Left lung (tissue), 10 donors: Measurements from ENCODE around the gene TRAPPC2L. TPM values are rescaled to one million over a fixed set of nuclear protein-coding genes. Genes with fewer than 3 reads are reported as not detected.

Experiments used
- ATAC-seq: fragments of 200-7000 bp; cut with Tn5 transposase; one replicate; pipeline ENCODE4 v1.9.1; 2020; ENCODE audit warnings: moderate library complexity
- DNase-seq, 4 donors: peaks; one replicate each; pipeline ENCODE4 v3.0.0-alpha.2; 2013 to 2020
- H3K27ac ChIP-seq, 2 donors: fragments of 200-600 bp; sonication (generic) in 1 of 2; one replicate each; pipeline versions ENCODE4 v1.5.0 to v1.8.0; 2020 to 2021
- H3K27me3 ChIP-seq, 2 donors: fragments of 200-600 bp; sonication (generic) in 1 of 2; one replicate each; pipeline versions ENCODE4 v1.5.0 to v1.8.0; 2020 to 2021
- H3K36me3 ChIP-seq, 2 donors: fragments of 200-600 bp; sonication (generic) in 1 of 2; one replicate each; pipeline versions ENCODE4 v1.5.0 to v1.8.0; 2020 to 2021
- H3K4me1 ChIP-seq, 2 donors: fragments of 200-600 bp; one replicate each; pipeline ENCODE4 v1.8.0; 2021
- H3K4me3 ChIP-seq, 2 donors: fragments of 200-600 bp; sonication (generic) in 1 of 2; one replicate each; pipeline versions ENCODE4 v1.5.0 to v1.8.0; 2020 to 2021; ENCODE audit warnings: mild to moderate bottlenecking in 1 of 2
- H3K9me3 ChIP-seq, 2 donors: fragments of 200-600 bp; sonication (generic) in 1 of 2; one replicate each; pipeline versions ENCODE4 v1.5.0 to v1.8.0; 2020 to 2021
- intact Hi-C, 2 donors: fragments of 100-400 bp; cut with DNase I; formaldehyde crosslinking; loops; one replicate each; pipeline versions ENCODE4 v1.11.2 to v1.14.2; 2022
- polyA plus RNA-seq, 6 donors: library from polyadenylated mRNA; unstranded; fragments of 120-200 nt; gene quantifications; one replicate each; pipeline ENCODE4 v1.2.1, GENCODE V29; 2013; ENCODE audit not compliant: insufficient read length in 6 of 6
- total RNA-seq, 2 donors: library from RNA; stranded (reverse); fragmentation: NEBNext Ultra II Directional; extraction: Animal tissue kit (Norgen Biotek cat#: 25700); gene quantifications; one replicate each; pipeline ENCODE4 v1.2.1, GENCODE V29; 2021
- TF ChIP-seq, protein P1 (sequence below), 2 donors: fragments of 200-600 bp; sonication (generic) in 1 of 2; IDR thresholded peaks; one replicate each; pipeline versions ENCODE4 v1.5.0 to v1.8.0; 2021; ENCODE audit warnings: antibody characterized with exemption in 2 of 2
- donor health status: DM: no; HTN: yes; CAD: no.
- donor health status: DM: no; HTN: no; CAD: no.

TRAPPC2L gene
- total and polyA plus RNA-seq, 8 donors = 47.3 to 74.4 (median 69.4) TPM

DNA sequence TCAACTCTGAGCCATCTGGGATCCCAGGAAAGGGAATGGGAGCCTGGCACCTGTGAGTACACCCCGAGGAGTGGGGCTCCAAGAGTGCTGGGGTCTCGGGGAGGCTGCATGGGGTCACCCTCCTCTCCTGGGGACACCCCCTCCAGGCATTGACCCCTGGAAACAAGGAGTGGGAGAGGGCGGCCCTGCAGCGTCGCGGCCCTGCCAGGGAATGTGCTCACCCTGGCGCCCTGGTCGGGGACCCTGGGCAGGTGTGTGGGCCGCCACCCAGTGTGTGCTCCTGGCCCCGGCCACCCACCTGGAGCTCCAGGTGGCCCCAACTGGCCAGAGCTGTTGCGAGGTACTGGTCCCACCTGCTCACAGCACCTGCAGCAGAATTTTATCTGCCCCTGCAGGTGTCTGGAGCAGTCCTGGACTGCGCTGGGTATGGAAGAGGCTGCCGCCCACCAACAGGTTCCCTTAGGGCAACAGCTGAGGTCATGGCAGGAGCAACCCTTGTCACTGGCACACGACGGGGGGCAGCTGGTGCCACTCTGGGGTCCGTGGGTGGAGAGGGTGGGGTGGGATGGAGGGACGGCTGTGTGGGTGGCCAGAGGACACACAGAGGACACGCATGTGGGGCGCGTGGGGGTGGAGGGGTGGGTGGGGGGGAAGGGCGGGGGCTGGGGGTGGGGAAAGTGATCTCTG, 14.9 kb downstream of the TRAPPC2L start:
- H3K4me1 ChIP-seq = peaks cover 0 to 12% of the 10 kb centered on the region in 2 donors
- H3K27ac ChIP-seq = no peak overlapping the region
- no peak overlapping the region for H3K4me3 ChIP-seq
- DNase-seq (no peak), ATAC-seq (no peak)
- TF ChIP-seq, protein P1, sequence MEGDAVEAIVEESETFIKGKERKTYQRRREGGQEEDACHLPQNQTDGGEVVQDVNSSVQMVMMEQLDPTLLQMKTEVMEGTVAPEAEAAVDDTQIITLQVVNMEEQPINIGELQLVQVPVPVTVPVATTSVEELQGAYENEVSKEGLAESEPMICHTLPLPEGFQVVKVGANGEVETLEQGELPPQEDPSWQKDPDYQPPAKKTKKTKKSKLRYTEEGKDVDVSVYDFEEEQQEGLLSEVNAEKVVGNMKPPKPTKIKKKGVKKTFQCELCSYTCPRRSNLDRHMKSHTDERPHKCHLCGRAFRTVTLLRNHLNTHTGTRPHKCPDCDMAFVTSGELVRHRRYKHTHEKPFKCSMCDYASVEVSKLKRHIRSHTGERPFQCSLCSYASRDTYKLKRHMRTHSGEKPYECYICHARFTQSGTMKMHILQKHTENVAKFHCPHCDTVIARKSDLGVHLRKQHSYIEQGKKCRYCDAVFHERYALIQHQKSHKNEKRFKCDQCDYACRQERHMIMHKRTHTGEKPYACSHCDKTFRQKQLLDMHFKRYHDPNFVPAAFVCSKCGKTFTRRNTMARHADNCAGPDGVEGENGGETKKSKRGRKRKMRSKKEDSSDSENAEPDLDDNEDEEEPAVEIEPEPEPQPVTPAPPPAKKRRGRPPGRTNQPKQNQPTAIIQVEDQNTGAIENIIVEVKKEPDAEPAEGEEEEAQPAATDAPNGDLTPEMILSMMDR (IDR thresholded peaks at IDR 0.05) = no peak
- peaks cover 0 to 6% of the 10 kb centered on the region in 2 donors for H3K36me3 ChIP-seq
- no peaks in the 10 kb centered on the region for H3K9me3 ChIP-seq
- peaks cover 0 to 63% of the 10 kb centered on the region in 2 donors for H3K27me3 ChIP-seq
- intact Hi-C loops = no loop called here

DNA sequence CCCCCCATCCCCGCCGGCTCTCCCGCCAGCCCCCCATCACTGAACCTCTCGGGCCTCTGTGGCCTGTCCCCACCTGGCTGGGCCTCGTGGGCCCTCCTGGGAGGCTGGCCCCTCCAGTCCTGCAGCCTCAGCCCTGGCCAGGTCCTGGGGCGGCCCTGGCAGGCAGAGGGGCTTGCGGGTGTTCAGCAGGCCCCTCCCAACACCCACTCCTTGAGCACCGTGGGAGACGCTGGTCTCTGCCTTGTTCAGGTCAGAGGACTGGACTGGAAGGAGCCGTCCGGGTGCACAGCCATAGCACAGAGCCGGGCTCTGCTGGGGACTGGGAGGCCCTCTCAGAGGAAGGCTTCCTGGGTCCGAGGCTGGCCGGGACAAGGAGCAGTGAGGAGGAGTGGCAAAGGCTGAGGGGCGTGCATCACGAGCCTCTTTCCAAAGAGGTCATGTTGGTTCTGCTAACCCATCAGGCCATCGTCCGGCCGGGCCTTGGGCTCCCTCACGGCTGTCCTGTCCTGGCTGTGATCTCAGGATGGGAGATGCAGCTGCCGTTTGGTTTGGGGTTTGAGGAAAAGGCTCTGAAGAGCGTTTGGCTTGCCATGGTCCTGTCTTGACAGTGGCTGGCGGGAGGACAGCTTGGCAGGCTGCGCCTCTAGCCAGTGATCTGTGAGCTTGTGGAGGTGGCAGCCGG, 15.9 kb downstream of the TRAPPC2L start:
- TF ChIP-seq, protein P1 (IDR thresholded peaks at IDR 0.05) = no peak
- ATAC-seq (no peak), DNase-seq (no peak)
- no peaks in the 10 kb centered on the region for H3K9me3 ChIP-seq
- H3K36me3 ChIP-seq = peaks cover 0 to 15% of the 10 kb centered on the region in 2 donors
- intact Hi-C loops = no loop called here
- peaks cover 0 to 54% of the 10 kb centered on the region in 2 donors for H3K27me3 ChIP-seq
- H3K4me1 ChIP-seq = peaks cover 0 to 12% of the 10 kb centered on the region in 2 donors
- no peak overlapping the region for H3K27ac ChIP-seq
- H3K4me3 ChIP-seq = no peak overlapping the region

DNA sequence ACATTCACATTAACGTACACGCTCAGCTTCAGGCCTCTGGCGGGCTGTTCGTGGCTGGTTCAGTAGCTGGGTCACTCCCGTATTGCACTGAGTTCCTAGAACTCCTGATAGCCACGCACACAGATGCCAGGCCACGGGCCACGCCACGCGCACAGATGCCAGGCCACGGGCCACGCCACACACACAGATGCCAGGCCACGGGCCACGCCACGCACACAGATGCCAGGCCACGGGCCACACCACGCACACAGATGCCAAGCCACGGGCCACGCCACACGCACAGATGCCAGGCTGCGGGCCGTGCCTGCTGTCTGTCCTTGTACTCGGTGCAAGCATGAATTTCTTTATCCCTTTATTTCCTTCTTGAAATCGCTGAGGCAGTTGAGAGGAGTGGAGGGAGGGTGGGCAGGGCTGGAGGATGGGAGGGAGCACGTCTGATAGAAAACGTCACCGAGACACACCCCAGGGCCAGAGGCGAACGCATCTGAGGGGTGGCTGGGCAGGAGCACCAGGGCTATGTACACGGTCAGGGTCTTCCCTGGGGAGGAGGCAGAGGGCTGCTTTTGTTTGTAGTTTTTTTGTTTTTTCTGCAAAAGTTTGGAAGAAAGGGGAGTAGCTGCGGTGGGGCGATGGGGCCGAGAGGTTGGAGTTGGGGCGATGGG, 18.1 kb downstream of the TRAPPC2L start:
- Histone ChIP-seq H3K36me3 (peaks cover 0 to 38% of the 10 kb centered on the region in 2 donors), H3K27me3 (peaks cover 0 to 32% of the 10 kb centered on the region in 2 donors), H3K4me3 (no peak overlapping the region), H3K27ac (no peak overlapping the region), H3K4me1 (peaks cover 0 to 12% of the 10 kb centered on the region in 2 donors), H3K9me3 (no peaks in the 10 kb centered on the region)
- intact Hi-C loops = no loop called here
- TF ChIP-seq, protein P1 (IDR thresholded peaks at IDR 0.05) = no peak
- DNase-seq (no peak), ATAC-seq (no peak)

DNA sequence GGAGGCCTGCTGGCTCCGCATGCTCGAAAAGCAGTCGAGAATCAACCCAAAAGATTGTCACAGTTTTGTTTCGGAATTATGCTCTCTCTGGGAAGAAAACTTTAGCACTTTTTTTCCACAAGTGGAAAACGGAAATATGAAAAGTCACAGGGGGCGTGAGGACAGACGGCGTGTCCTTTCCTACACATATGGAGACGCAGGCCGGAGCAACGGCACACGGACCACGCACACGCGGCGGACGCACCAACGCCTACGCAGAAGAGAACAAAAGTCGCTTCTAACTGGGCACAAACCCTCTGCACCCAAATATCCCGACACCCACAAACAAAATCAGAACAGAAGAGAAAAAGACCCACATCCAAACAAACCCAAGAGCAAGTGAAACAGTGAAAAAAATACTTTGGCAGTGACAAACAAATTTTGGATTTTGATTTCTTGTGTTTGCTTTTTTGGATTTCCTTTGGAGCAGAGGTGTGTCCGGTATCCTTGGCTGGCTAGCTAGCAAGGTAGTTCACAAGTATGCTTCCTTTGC, 18.8 kb downstream of the TRAPPC2L start:
- TF ChIP-seq, protein P1 (IDR thresholded peaks at IDR 0.05) = no peak

More for the DNA sequence above, 18.8 kb downstream of the TRAPPC2L start:
- Histone ChIP-seq H3K9me3 (no peaks in the 10 kb centered on the region), H3K36me3 (peaks cover 0 to 45% of the 10 kb centered on the region in 2 donors), H3K27ac (no peak overlapping the region), H3K4me3 (no peak overlapping the region), H3K4me1 (peaks cover 0 to 7% of the 10 kb centered on the region in 2 donors), H3K27me3 (peaks cover 0 to 31% of the 10 kb centered on the region in 2 donors)
- DNase-seq (no peak), ATAC-seq (no peak)
- intact Hi-C loops = no loop called here
